Renal pelvis (tissue), 4 donors: ENCODE results near the gene MESP2. TPM values are rescaled to one million over a fixed set of nuclear protein-coding genes. Genes with fewer than 3 reads are reported as not detected.

Experiments used
- DNase-seq: peaks from one replicate; pipeline ENCODE4 v3.0.0-alpha.2; 2013
- polyA plus RNA-seq, 3 donors: library from polyadenylated mRNA; unstranded; fragments of 120-200 nt; gene quantifications; one replicate each; pipeline ENCODE4 v1.2.1, GENCODE V29; 2013; ENCODE audit not compliant: insufficient read length in 3 of 3

MESP2 gene
- polyA plus RNA-seq, 3 donors: 0.44 to 0.49 (median 0.47) TPM

GRCh38 chr15:89799011-89799911, 23.1 kb downstream of the MESP2 start:
- DNase-seq: no peak

GRCh38 chr15:89799918-89800498, 23.9 kb downstream of the MESP2 start:
- no peak for DNase-seq

- no peak for DNase-seq
Measured at GRCh38 chr15:89801471-89802195, 25.5 kb downstream of the MESP2 start.

- DNase-seq: no peak
Measured at GRCh38 chr15:89802231-89802928, 26.2 kb downstream of the MESP2 start.

GRCh38 chr15:89802986-89803824, 27.1 kb downstream of the MESP2 start:
- DNase-seq: no peak

- DNase-seq: no peak
Measured at GRCh38 chr15:89803941-89804800, 28.0 kb downstream of the MESP2 start.

- no peak for DNase-seq
Measured at GRCh38 chr15:89805241-89806209, 29.4 kb downstream of the MESP2 start.

GRCh38 chr15:89806210-89806558, 30.1 kb downstream of the MESP2 start:
- no peak for DNase-seq

- no peak for DNase-seq
Measured at GRCh38 chr15:89806559-89807550, 30.7 kb downstream of the MESP2 start.

- no peak for DNase-seq
Measured at GRCh38 chr15:89807689-89808088, 31.6 kb downstream of the MESP2 start.

- DNase-seq: no peak
Measured at GRCh38 chr15:89808160-89808870, 32.2 kb downstream of the MESP2 start.

GRCh38 chr15:89809093-89809786, 33.1 kb downstream of the MESP2 start:
- DNase-seq: no peak

- no peak for DNase-seq
Measured at GRCh38 chr15:89809787-89810148, 33.6 kb downstream of the MESP2 start.

- DNase-seq: no peak
Measured at GRCh38 chr15:89810837-89811236, 34.7 kb downstream of the MESP2 start.

- no peak for DNase-seq
Measured at GRCh38 chr15:89812011-89812846, 36.1 kb downstream of the MESP2 start.
